HG03521 (cell line): Measurements from ENCODE around the gene TMEM182.

Experiments
- ATAC-seq: cut with Tn5 transposase; IDR thresholded peaks from one replicate; pipeline ENCODE4 v1.9.1; 2021; ENCODE audit warnings: mild to moderate bottlenecking, moderate library complexity; ENCODE audit not compliant: unreplicated experiment

The TMEM182 gene

DNA sequence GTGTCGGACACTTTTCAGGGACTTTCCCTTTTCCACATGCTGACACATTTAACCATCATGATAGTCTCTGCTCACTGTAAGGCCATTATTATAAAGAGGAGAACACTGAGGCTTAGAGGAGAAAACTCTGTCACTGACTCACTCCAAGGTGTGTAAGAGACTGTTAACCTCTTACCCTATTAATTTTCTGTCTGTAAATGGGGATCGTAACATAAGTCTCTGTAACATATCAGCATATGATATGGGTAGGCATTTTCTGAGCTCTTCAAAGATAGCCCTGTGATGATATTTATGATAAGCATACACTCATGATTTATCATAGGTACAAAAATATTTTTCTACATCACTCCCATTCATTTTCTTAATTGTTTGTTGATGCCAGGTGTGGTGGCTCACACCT is 36.4 kb downstream of the TMEM182 start:
- ATAC-seq = no peak

DNA sequence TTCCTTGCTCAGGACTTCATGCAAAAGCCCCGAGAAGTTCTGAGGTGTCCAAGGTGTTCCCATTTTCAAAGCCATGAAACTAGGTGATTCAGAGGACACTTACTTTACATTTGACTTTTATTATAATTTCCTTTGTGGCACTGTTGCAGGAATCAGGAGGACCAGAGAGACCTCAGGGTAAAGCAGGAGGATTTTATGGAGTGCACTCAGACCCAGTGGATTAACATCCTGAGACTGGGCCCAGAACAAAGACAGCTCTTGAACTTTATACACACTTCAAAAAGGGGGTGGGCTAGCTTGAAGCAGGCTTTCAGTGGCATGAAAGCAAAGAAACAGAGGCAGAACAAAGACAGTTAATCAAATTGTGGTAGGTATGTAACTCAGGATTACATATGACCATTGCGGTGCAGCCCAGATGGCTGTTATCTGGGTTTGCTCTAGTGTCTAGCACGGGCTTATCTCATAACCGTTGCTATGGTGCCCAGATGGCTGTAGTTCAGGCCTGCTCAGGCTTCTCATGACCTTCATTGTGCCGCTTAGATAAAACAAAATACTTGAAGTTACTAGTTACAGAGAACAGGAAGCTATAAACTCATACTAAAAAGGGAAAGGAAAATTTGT is 39.4 kb downstream of the TMEM182 start:
- no peak for ATAC-seq

DNA sequence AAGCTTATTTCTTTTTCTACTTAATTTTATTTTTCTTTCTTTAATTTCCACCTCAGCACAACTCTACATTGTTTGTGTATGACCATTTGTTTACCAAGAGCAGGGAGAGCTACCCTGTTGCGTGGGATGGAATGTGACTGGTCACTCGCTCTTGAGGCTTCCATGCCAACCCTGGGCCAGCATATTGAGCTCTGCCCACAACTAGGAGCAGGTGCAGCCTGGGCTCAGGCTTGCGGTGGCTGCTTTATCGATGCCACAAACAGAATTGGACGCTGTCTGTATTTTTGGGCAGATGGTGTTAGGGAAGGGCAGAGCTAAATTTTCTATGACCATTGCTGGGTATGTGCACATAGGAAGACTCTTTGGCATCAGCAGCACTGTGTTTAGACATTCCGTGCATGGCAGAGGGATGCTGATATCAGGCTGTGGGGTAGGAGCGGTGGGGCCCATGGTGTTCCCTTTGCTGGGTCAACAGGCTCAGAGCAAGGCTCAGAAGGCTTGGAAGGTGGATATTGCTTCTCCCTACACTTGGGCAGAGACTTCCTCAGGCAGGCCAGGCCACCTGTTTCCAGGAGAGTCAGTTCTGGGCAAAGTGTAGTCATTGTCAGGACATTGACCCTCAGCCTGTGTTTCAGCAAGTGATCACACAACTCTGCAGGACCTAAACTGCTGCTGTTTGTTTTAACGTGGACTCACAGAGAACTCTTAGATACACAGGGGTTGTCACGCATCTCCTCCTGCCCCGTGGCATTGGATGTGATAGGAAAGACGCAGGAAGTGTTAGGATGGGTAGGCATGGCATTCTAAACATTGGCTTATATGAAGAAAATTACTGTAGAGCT is 40.2 kb downstream of the TMEM182 start:
- no peak for ATAC-seq

DNA sequence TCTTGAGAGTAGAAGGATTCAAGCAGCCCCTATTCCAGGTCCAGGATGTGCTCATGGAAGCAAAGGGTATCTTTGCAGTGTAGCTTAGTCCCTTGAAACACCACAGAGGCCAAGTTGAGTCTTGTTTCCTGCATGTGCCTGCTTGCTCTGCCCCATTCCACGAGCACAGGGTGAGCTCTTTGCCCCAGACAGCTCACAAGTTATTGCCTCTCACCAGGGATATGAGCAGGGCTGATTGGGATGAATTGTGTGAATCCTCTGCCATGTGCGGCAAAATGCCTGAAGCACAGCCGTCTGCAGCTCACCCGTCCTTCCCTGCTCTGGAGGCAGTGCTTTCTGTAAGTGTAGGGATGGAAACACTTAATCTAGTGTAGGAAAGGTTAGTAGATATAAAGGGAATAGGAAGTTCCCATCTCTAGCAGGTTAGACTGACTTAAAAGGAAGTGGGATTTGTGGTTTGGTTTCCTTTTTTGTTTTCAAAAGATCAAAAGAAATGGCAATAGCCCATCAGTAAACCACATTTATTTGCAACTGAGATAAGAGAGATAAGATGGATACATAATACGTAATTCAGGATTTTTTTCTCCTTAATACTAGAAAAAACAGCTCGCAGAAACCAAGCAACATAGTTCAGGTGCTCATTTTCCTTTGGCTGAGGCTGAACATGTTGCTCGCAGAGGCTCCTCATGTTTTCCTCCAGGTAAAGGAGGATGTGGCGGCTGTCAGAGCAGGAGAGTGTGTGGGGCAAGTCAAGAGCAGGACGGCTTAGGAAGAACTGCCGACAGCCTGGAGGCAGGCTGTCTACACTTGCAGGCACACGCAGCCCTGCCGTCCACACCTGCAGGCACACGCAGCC is 41.4 kb downstream of the TMEM182 start:
- no peak for ATAC-seq

DNA sequence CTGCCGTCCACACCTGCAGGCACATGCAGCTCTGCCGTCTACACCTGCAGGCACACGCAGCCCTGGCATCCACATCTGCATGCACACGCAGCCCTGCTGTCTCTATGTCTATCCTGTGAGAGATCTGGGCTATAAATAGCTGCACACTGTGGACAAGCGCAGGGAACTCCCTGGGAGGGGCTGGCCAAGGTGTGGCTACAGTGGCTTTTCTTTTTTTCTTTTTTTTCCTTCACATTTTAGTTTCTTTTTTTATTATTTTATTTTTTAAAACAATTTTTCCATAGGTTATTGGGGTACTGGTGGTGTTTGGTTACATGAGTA is 42.0 kb downstream of the TMEM182 start:
- ATAC-seq = no peak

DNA sequence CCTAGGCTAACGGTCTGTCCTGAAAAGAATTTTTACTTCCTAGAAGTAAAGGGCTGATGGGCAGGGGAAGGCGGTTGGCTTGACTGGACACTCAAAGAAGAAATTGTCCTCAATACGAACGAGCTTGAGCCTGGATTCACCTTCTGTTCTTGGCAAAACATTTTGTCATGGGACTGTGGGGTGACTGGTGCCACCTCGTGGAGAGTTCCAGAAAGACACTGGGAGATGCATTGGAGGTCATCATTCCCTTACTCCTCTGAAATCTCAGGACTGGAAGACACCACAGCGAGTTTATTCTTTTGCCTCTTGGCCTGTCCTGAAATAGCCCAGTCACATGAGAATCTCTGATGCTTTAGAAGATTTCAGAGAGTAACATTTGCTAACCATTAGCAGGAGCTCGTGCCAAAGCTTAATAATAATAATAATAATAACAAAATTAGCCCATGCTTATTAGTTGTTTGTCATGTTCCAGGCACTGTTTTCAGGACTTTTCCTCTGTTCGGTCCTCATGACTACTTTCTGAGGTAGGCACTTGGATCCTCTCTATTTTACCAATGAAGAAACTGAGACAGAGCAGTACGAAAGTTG is 44.5 kb downstream of the TMEM182 start:
- ATAC-seq = peak; percentile 73

DNA sequence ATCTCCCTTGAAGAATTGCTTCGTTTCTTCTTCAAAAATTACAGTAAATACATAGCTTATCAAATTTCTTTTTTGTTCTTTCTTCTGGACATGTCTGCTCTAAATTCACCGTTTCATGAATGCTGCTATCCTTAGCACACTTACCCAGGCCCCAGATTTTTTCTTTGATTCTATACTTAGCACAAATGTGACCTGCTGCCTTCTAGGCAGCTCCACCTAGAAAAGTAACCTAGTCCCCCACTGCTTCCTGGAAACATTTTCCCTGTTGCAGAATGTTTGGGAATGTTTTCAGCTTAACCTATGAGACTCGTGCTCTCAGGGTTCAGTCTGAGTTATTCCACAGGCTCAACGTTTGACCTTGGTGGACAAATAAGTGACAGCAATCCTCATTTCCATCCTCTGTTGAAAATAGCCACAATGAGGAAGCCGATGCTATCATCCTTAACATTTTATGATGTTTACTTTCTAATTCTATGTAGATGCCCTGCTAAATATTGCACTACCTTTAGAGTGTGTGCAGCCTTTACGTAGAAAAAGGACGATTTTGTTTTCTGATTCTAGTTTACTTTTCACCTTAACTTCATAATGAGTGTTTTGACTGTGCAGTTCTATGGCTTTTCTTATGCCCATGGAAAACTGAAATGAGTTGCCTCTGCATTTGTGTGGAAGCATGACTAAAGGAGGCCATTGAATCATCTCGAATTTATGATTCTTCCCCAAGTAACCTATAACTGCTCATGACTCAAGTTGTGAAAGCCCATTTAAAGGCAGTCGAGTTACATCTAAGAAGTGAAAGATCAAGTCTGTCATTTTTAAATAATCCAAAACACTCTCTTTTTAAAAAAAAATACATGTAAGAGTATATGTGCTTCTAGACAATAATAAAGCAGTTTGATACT is 47.7 kb downstream of the TMEM182 start:
- no peak for ATAC-seq

DNA sequence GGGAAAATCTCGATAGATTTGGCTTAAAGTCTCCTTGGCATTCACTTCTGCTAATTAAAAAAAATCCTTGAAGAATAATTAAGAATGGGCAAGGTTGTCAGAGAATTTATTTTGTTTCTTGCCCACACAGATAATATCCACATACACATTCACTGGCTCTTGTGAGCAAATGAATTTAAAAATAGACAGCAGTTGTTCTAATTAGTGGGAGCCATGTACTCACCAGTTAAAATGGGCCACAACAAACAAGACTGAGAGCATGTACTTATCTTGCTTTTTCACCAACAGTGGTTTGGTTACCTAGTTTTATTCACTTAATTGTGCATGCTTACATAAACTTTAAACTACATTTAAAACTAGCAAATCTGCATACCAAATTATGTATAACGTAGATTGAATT is 53.5 kb downstream of the TMEM182 start:
- no peak for ATAC-seq

DNA sequence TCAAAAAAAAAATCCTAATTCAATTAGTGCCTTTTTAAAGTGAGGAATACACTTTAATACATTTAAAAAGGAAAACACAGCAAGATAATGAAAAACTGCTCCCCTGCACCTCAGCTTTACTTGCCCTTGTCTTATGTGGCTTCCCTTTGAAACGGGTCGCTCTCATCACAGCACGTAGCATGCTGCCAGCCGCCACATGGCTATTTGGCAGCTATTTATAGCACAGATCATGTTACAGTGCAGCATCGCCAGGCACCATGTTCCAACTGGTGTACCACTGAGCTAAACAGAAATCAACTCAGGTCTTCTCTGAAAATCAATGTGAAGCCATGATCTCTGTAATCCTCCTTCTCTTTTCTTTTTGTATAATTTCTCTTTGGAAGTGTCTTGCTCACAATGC is 65.1 kb downstream of the TMEM182 start:
- no peak for ATAC-seq

DNA sequence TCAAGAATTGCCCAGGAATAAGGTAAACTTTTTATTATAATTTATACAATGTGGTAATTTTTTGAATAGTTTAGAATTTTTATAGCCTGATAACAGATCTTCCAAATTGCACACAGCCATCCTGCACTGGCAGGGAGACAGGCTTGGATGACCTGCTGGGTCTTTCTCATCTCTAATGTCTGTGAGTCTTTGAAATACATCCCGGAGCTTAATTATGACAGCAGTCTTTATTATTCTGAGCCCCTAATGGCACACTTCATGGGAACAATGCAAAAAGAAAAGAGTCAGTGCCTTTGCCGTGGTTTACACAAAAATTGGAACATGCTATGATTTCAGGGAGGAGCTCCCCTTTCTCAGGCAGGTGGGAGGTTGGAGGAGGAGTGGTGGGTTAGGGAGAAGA is 71.0 kb downstream of the TMEM182 start:
- no peak for ATAC-seq

DNA sequence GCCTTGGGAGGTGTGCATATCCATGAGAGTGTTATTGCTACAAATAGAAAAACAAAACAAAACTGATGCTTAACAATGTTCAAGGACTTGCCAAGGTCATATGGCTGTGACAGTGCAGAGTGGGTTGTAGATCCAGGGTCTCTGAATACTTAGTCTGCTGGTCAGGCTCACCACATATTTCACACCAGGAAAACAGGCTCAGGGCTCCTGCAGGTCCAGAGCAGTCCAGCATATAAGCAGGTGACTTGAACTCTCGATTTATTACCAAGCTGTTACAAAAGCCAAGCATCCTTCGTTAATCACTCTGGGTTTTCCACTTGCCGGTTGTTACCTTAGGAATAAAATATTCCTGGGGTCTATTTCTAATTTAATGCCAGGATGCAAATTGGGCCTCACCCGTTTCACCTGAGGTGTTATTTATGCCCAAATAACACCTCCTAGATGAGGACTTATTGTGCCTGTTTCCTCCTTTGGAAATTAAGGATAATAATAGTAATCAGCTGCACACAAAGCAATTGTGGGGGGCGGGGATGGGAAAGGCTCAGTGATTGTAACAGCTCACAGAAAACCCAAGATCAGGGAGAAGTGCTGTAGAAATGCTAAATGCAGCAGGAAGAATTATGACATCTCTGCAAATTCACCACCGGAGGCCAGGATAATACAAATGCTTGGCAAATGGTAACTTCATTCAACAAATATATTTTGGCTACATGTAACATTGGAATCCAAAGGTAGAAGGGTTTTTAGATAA is 72.9 kb downstream of the TMEM182 start:
- no peak for ATAC-seq

DNA sequence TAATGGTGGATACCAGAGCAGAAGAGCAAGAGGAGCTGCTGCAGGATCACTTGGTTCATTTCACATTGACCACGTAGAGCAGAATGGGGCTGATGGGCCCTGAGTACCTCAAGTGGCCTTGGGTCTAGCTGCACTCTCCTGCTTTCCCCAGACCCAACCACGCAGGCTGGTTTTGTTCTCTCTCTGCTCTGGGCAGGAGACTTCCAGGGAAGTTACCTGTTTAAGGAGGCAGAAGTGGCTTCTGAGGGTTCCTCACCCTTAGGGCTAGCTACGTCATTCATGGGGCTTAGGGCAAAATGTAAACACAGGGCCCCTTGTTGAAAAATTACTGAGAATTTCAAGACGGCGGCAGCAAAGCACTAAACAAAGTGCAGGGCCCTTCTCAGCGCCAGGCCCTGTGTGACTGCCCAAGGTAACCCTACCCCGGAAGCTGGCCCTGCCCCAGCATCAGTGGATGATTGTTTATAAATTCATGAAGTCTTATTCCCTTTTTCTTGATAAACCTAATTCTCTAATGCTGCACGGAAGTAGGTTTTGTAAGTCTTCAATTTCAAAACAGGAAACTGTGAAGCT is 75.9 kb downstream of the TMEM182 start:
- no peak for ATAC-seq

DNA sequence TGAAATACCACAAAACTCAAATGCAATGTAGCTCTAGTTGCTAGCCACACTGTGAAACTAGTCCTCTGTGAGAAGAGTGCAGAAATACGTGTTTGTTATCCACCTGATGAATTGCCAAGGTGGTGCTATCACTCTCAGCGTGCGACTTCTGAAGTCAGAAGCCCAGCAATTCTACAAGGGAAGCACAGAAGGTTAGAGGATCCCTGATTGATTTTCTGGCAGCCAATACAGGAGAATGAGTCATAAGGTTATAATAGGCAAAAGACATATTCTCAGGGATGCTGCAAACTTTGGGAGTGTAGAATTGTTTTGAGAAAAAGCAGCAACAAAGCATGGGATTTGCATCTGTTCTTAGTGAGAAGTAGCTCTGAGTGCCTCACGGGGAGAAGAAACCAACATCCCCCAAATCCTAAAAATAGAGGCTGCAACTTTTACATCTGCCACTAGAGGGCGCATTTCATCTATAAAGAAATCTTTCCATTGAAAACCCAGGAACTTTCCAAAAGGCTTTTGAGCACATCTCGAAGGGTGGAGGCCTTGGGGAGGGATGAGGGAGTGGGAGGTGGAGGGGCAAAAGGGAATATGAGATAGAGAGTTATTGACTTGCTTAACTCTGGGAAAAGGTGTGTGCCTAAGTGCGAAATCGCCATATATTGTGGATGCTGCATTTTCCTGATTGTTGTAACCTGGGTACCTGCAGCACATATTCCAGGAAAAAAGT is 78.0 kb downstream of the TMEM182 start:
- ATAC-seq = no peak

DNA sequence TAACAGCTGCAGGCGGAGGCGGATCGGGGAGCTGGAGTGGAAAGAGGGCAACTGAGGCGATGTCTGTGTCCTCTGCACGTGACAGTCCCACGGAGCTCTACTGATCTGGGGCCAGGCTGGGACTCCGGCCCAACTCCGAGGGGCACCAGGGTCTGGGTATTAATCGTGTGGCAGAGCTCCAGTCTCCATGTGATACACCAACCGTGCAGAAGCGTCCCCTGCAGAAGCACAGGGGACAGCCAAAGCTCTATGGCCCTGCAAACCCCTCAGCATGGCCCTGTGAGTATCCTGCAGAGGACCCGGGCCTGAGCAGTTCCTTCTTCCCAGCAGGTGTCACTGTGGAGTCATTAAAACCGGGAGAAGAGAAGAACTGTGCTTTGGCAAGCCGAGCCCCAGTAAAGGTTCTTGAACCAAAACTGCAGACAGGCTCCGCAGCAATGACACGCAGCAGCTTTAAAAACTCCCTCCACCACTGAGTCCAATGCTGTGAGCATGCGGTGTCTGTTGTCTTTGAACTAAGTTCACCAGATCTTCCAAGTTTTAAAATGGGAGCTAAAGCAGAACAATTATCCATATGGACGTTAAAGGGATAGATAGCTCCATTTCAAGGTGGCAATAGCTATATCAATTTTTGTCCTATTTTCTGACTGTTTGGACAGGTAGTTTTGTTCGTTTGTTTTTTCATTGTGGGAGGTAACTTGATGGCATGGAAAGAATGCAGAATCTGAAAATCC is 79.4 kb downstream of the TMEM182 start:
- ATAC-seq = peak; percentile 57

DNA sequence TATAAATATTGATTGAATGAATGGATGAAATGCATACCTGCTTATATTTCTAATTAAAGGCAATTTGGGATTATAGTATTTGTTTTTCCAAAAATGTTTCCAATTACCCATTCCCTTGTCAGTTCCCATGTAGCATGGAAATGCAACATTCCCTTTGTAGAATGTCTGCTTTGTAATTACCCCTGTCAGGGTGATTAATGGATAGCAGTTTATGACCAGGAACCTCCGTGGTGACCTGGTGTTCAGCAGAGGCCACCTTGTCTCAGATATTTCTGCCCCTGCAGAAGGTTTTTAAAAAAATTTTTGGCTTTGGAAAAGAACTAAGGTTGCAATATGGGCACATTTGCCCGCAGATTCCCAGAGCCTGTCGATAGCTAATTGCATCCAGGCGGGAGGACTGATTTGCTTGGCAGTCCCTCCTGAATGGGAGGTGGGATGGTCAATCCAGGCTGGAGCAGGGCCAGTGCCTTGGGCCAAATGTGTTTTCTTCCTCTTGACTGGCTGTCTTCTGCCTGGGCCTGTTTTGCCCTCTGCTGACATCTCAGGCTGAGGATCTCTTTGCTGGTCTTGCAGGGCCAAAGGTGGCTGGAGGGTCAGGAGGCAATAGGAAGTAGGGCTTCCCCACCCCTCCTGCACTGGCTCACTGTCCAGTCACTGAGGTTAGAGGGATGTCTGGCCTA is 82.1 kb downstream of the TMEM182 start:
- no peak for ATAC-seq

DNA sequence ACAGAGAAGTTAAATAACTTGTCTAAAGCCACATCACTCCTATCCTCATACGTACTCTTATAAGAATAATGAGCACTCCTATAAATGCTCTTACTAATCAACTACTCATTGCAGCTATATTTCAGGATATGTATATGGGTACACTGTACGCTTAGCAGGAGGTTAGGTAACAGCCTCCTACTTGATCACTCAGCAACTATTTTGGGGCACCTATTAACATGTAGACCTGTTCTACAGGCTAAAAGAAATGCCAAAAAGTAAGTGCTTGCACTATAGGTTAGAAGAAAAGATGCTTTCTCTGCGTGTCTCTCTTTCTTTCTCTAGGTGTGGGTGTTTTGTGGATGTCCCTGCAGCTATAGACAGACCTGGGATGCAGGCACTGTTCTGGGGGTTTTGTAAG is 83.1 kb downstream of the TMEM182 start:
- no peak for ATAC-seq

DNA sequence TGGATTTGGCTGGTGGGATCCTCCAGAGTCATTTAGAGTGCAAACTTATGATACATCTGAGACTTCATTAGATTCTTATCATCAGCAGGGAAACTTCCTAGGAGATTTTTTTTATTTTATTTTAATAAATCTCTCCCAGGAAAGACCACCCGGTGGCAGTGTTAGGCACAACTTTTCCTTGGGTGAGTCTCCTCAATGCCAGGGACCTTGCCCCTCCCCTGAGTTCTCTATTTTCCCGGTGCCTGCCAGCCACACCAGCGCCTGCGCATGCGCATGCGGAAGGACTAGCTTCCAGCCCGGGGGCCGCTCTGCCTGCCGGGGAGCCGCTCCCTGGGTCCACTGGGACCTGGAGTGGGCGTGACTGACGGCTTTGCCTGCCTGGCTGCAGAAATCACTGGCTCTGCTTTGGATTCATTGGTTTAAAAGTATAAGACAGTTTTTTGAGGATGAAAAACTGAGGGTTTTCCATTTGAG is 86.6 kb downstream of the TMEM182 start:
- ATAC-seq = no peak
